SK-N-MC (cell line): Measurements from ENCODE around the gene ARMS2.

Experiments used
- DNase-seq: peaks from one replicate; pipeline ENCODE4 v3.0.0-alpha.2; 2011; ENCODE audit warnings: low read depth, low spot score
- H3K27ac ChIP-seq: fragments of 200-600 bp; sonication (generic); 2 replicates; pipeline ENCODE4 v1.5.1; 2016; ENCODE audit warnings: mixed run types
- H3K36me3 ChIP-seq: fragments of 200-600 bp; sonication (generic); 2 replicates; pipeline ENCODE4 v1.6.1; 2017; ENCODE audit warnings: antibody characterized with exemption, low read length, mixed read lengths; ENCODE audit not compliant: insufficient read depth
- H3K4me3 ChIP-seq: fragments of 200-600 bp; sonication (generic); 2 replicates; pipeline ENCODE4 v1.5.1; 2016
- H3K9ac ChIP-seq: fragments of 200-600 bp; sonication (generic); 2 replicates; pipeline ENCODE4 v1.8.0; 2017; ENCODE audit warnings: mixed run types, mixed read lengths; ENCODE audit not compliant: insufficient read length
- H3K9me3 ChIP-seq: fragments of 200-600 bp; sonication (generic); 2 replicates; pipeline ENCODE4 v1.6.1; 2017; ENCODE audit warnings: low read depth, mild to moderate bottlenecking, antibody characterized with exemption, low read length, moderate library complexity, mixed read lengths
- EZH2 ChIP-seq: fragments of 200-600 bp; sonication (generic); IDR thresholded peaks from one replicate; pipeline ENCODE4 v1.6.1; 2017; ENCODE audit warnings: antibody characterized with exemption
- FOXP2 ChIP-seq: optimal IDR thresholded peaks from 2 replicates; pipeline ENCODE3; 2011; ENCODE audit warnings: mild to moderate bottlenecking, moderate library complexity; ENCODE audit not compliant: insufficient read depth; ENCODE audit errors: extremely low read length, control extremely low read depth
- POLR2AphosphoS5 ChIP-seq: IDR thresholded peaks from 2 replicates; pipeline ENCODE4 v1.6.1; 2012; ENCODE audit warnings: mild to moderate bottlenecking, low read depth, low read length, borderline replicate concordance

The ARMS2 gene

GRCh38 chr10:122454603-122455080 lies at the start of gene ARMS2:
ARMS2 (plus strand) TSS chr10:122454653; CDS start chr10:122454728, 75 bp downstream.
- Histone ChIP-seq H3K27ac (no peak within 1 kb of the TSS), H3K4me3 (no peak within 1 kb of the TSS), H3K9me3 (no peaks in the 10 kb centered on the region), H3K9ac (no peak within 1 kb of the TSS), H3K36me3 (no peaks in the 10 kb centered on the region)
- no peak for TF ChIP-seq POLR2AphosphoS5
- TF ChIP-seq EZH2: no peak
- no peak for TF ChIP-seq FOXP2
- DNase-seq: no peak

GRCh38 chr10:122407375-122408125 lies 46.9 kb upstream of the ARMS2 start:
- Histone ChIP-seq H3K27ac (no peak overlapping the region), H3K9ac (no peak overlapping the region), H3K36me3 (no peaks in the 10 kb centered on the region), H3K4me3 (no peak overlapping the region), H3K9me3 (no peaks in the 10 kb centered on the region)
- DNase-seq: no peak
- TF ChIP-seq FOXP2 (no peak), POLR2AphosphoS5 (no peak), EZH2 (no peak)

- DNase-seq: no peak
- no peaks in the 10 kb centered on the region for H3K36me3 ChIP-seq
- TF ChIP-seq POLR2AphosphoS5 (no peak), EZH2 (no peak), FOXP2 (no peak)
Observed at GRCh38 chr10:122413327-122413726, 41.1 kb upstream of the ARMS2 start.

GRCh38 chr10:122417667-122418066 lies 36.8 kb upstream of the ARMS2 start:
- no peaks in the 10 kb centered on the region for H3K9me3 ChIP-seq
- no peak overlapping the region for H3K9ac ChIP-seq
- no peak for TF ChIP-seq FOXP2
- TF ChIP-seq POLR2AphosphoS5: no peak
- no peak for TF ChIP-seq EZH2
- no peaks in the 10 kb centered on the region for H3K36me3 ChIP-seq
- H3K4me3 ChIP-seq: no peak overlapping the region
- no peak for DNase-seq
- H3K27ac ChIP-seq: no peak overlapping the region

More at GRCh38 chr10:122413327-122413726, 41.1 kb upstream of the ARMS2 start:
- no peak overlapping the region for H3K27ac ChIP-seq
- no peak overlapping the region for H3K4me3 ChIP-seq
- no peak overlapping the region for H3K9ac ChIP-seq
- H3K9me3 ChIP-seq: no peaks in the 10 kb centered on the region

- H3K9me3 ChIP-seq: no peaks in the 10 kb centered on the region
- H3K27ac ChIP-seq: no peak overlapping the region
- no peaks in the 10 kb centered on the region for H3K36me3 ChIP-seq
- TF ChIP-seq POLR2AphosphoS5 (no peak), FOXP2 (no peak), EZH2 (no peak)
- DNase-seq: no peak
- H3K9ac ChIP-seq: no peak overlapping the region
- no peak overlapping the region for H3K4me3 ChIP-seq
Observed at GRCh38 chr10:122419016-122419415, 35.4 kb upstream of the ARMS2 start.

GRCh38 chr10:122419876-122420623 lies 34.4 kb upstream of the ARMS2 start:
- Histone ChIP-seq H3K4me3 (no peak overlapping the region), H3K27ac (no peak overlapping the region), H3K9ac (no peak overlapping the region), H3K36me3 (no peaks in the 10 kb centered on the region), H3K9me3 (no peaks in the 10 kb centered on the region)
- DNase-seq: no peak
- TF ChIP-seq FOXP2 (no peak), EZH2 (no peak), POLR2AphosphoS5 (no peak)

GRCh38 chr10:122420624-122421007 lies 33.8 kb upstream of the ARMS2 start:
- Histone ChIP-seq H3K4me3 (no peak overlapping the region), H3K36me3 (no peaks in the 10 kb centered on the region), H3K9me3 (no peaks in the 10 kb centered on the region), H3K9ac (no peak overlapping the region), H3K27ac (no peak overlapping the region)
- no peak for TF ChIP-seq EZH2
- no peak for TF ChIP-seq POLR2AphosphoS5
- no peak for TF ChIP-seq FOXP2
- no peak for DNase-seq

GRCh38 chr10:122421054-122421625 lies 33.3 kb upstream of the ARMS2 start:
- Histone ChIP-seq H3K36me3 (no peaks in the 10 kb centered on the region), H3K9ac (no peak overlapping the region), H3K9me3 (no peaks in the 10 kb centered on the region), H3K4me3 (no peak overlapping the region), H3K27ac (no peak overlapping the region)
- TF ChIP-seq POLR2AphosphoS5 (no peak), FOXP2 (no peak), EZH2 (no peak)
- no peak for DNase-seq
